ENCODE data around the gene CLCA2.

CLCA2 gene

GRCh38 chr1:86429835-86430234 is 5.9 kb downstream of the CLCA2 start:
- DNase-seq = peak; percentile 55

- no peak for DNase-seq
These were observed 6.4 kb downstream of the CLCA2 start for GRCh38 chr1:86430376-86430775.

GRCh38 chr1:86434059-86434458 is 10.1 kb downstream of the CLCA2 start:
- DNase-seq = no peak

- no peak for DNase-seq
These were observed 11.4 kb downstream of the CLCA2 start for GRCh38 chr1:86435327-86435726.

- no peak for DNase-seq
These were observed 12.1 kb downstream of the CLCA2 start for GRCh38 chr1:86436041-86436440.

GRCh38 chr1:86441581-86441980 is 17.6 kb downstream of the CLCA2 start:
- DNase-seq = no peak

GRCh38 chr1:86441997-86442396 is 18.0 kb downstream of the CLCA2 start:
- no peak for DNase-seq

GRCh38 chr1:86445919-86446318 is 21.9 kb downstream of the CLCA2 start:
- no peak for DNase-seq

GRCh38 chr1:86447198-86447790 is 23.3 kb downstream of the CLCA2 start:
- DNase-seq = no peak

GRCh38 chr1:86448670-86449069 is 24.7 kb downstream of the CLCA2 start:
- no peak for DNase-seq

- DNase-seq = no peak
These were observed 25.1 kb downstream of the CLCA2 start for GRCh38 chr1:86449103-86449502.

GRCh38 chr1:86450847-86451246 is 26.9 kb downstream of the CLCA2 start:
- DNase-seq = no peak

GRCh38 chr1:86453664-86454063 is 29.7 kb downstream of the CLCA2 start:
- DNase-seq = no peak

- DNase-seq = no peak
These were observed 31.1 kb downstream of the CLCA2 start for GRCh38 chr1:86455073-86455472.

- DNase-seq = no peak
These were observed 37.0 kb downstream of the CLCA2 start for GRCh38 chr1:86460998-86461397.

GRCh38 chr1:86461482-86461881 is 37.5 kb downstream of the CLCA2 start:
- DNase-seq = no peak

GRCh38 chr1:86464819-86465218 is 40.8 kb downstream of the CLCA2 start:
- no peak for DNase-seq

GRCh38 chr1:86466109-86466844 is 42.3 kb downstream of the CLCA2 start:
- no peak for DNase-seq

GRCh38 chr1:86466986-86467385 is 43.0 kb downstream of the CLCA2 start:
- peak; percentile 3 for DNase-seq

- DNase-seq = no peak
These were observed 44.6 kb downstream of the CLCA2 start, which contains the start of gene CLCA1 for GRCh38 chr1:86468501-86468977. Gene CLCA1, plus strand, starts transcription at chr1:86468927. Its CDS starts 45 bp downstream, at chr1:86468972.

- no peak for DNase-seq
These were observed 46.9 kb downstream of the CLCA2 start for GRCh38 chr1:86470859-86471258.

GRCh38 chr1:86471291-86471690 is 47.3 kb downstream of the CLCA2 start:
- no peak for DNase-seq

- no peak for DNase-seq
These were observed 48.2 kb downstream of the CLCA2 start for GRCh38 chr1:86472152-86472551.

GRCh38 chr1:86472767-86473166 is 48.8 kb downstream of the CLCA2 start:
- no peak for DNase-seq

- no peak for DNase-seq
These were observed 53.3 kb downstream of the CLCA2 start for GRCh38 chr1:86477256-86477655.

Measured in amniotic stem cell (primary cell).